HEK293 (cell line): ENCODE results near the gene CD99L2.
A peak's percentile ranks its signal among the peaks of the same experiment; 100 is the strongest.

Experiments used
- CTCF ChIA-PET: fragments of 350-600 bp; formaldehyde crosslinking; extraction: SDS; loops from one replicate; lab custom pipeline; 2021; ENCODE audit warnings: antibody characterized with exemption; lab: Yijun Ruan, JAX
- POLR2A ChIA-PET: fragments of 300-600 bp; formaldehyde crosslinking; extraction: SDS; loops from one replicate; lab custom pipeline; 2020; ENCODE audit warnings: antibody characterized with exemption, inconsistent platforms; lab: Yijun Ruan, JAX
- H3K27ac ChIP-seq: fragments of 200-500 bp; sonication (Bioruptor generic); 2 replicates; pipeline ENCODE4 v1.5.1; 2014; ENCODE audit warnings: low read depth, low read length, control low read depth, inconsistent platforms; ENCODE audit errors: extremely low read depth
- H3K36me3 ChIP-seq, 2 experiments: fragments of 200-500 bp in 1 of 2; sonication (Bioruptor generic) in 1 of 2; 1 replicate in 1 of 2; 2 replicates in 1 of 2; pipeline ENCODE4 v1.5.1; 2014 to 2017; ENCODE audit warnings: inconsistent platforms in 2 of 2, low read length in 2 of 2; ENCODE audit not compliant: control insufficient read depth in 2 of 2, insufficient read depth in 1 of 2
- H3K4me1 ChIP-seq: fragments of 200-500 bp; sonication (Bioruptor generic); 2 replicates; pipeline ENCODE4 v1.5.1; 2014; ENCODE audit warnings: mild to moderate bottlenecking, low read length, inconsistent platforms; ENCODE audit not compliant: control insufficient read depth, insufficient read depth
- H3K4me3 ChIP-seq: 2 replicates; pipeline ENCODE4 v1.5.1; 2011; ENCODE audit warnings: low read depth, mild to moderate bottlenecking, control low read depth, low read length, moderate library complexity
- H3K9me3 ChIP-seq: fragments of 200-500 bp; sonication (Bioruptor generic); 2 replicates; pipeline ENCODE4 v1.5.1; 2014; ENCODE audit warnings: low read depth, low read length, inconsistent platforms; ENCODE audit not compliant: control insufficient read depth, insufficient read depth
- FEZF1 ChIP-seq: fragments of 450-650 bp; formaldehyde crosslinking; IDR thresholded peaks from 2 replicates; pipeline ENCODE4 v1.5.1; 2016; ENCODE audit warnings: missing biosample characterization, missing genetic modification characterization
- GFI1B ChIP-seq: fragments of 450-650 bp; formaldehyde crosslinking; IDR thresholded peaks from 2 replicates; pipeline ENCODE4 v1.5.1; 2016; ENCODE audit warnings: missing biosample characterization, missing genetic modification characterization
- SETDB1 ChIP-seq: IDR thresholded peaks from one replicate; pipeline ENCODE4 v1.6.1; 2017; ENCODE audit warnings: mild to moderate bottlenecking, low read length, moderate library complexity, mixed read lengths; ENCODE audit not compliant: insufficient read length
- ZEB2 ChIP-seq: fragments of 450-650 bp; formaldehyde crosslinking; IDR thresholded peaks from 2 replicates; pipeline ENCODE4 v1.5.1; 2016; ENCODE audit warnings: missing biosample characterization, missing genetic modification characterization
- ZFHX2 ChIP-seq: fragments of 450-650 bp; formaldehyde crosslinking; conservative IDR thresholded peaks from 2 replicates; pipeline ENCODE4 v1.5.1; 2016; ENCODE audit warnings: missing biosample characterization, missing genetic modification characterization
- ZNF132 ChIP-seq: fragments of 450-650 bp; formaldehyde crosslinking; IDR thresholded peaks from 2 replicates; pipeline ENCODE4 v1.5.1; 2017; ENCODE audit warnings: missing biosample characterization, missing genetic modification characterization, borderline replicate concordance
- ZNF138 ChIP-seq: fragments of 450-650 bp; formaldehyde crosslinking; IDR thresholded peaks from 2 replicates; pipeline ENCODE4 v1.5.1; 2016; ENCODE audit warnings: missing biosample characterization, missing genetic modification characterization, borderline replicate concordance
- ZNF266 ChIP-seq: fragments of 450-650 bp; formaldehyde crosslinking; IDR thresholded peaks from 2 replicates; pipeline ENCODE4 v1.5.1; 2016; ENCODE audit warnings: missing biosample characterization, missing genetic modification characterization, low read depth
- ZNF529 ChIP-seq: fragments of 450-650 bp; formaldehyde crosslinking; IDR thresholded peaks from 2 replicates; pipeline ENCODE4 v1.5.1; 2017; ENCODE audit warnings: missing genetic modification characterization, missing biosample characterization; ENCODE audit not compliant: insufficient replicate concordance
- ZNF658 ChIP-seq: fragments of 450-650 bp; formaldehyde crosslinking; IDR thresholded peaks from 2 replicates; pipeline ENCODE4; 2016; ENCODE audit warnings: missing biosample characterization, missing genetic modification characterization
- TF ChIP-seq, protein P1 (sequence below): fragments of 450-650 bp; formaldehyde crosslinking; IDR thresholded peaks from 2 replicates; pipeline ENCODE4 v1.5.1; 2017; ENCODE audit warnings: missing biosample characterization, mild to moderate bottlenecking, missing genetic modification characterization, moderate library complexity
- TF ChIP-seq, protein P2 (sequence below): fragments of 450-650 bp; formaldehyde crosslinking; IDR thresholded peaks from 2 replicates; pipeline ENCODE4 v1.5.1; 2017; ENCODE audit warnings: missing biosample characterization, missing genetic modification characterization
- TF ChIP-seq, protein P3 (sequence below): fragments of 450-650 bp; formaldehyde crosslinking; IDR thresholded peaks from 2 replicates; pipeline ENCODE4 v1.5.1; 2016; ENCODE audit warnings: missing biosample characterization, missing genetic modification characterization

The CD99L2 gene

DNA sequence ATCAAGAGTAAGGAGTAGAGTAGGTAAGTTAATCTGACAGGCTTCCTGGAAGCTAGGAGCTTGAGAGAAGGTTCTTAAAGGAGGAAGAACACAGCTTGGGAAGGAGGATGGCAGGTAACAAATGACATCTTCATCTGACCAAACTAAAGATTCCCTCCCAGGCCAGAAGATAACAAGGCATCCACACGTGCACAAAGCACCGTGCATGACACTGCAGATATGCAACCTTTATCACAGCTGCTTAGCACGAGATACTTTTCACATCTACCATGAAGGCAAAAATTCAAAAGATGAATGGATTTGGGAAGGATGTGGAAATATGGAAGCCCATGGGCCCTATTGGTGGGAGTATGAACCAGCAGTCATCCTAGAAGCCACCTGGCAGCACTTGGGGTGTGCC is 34.3 kb downstream of the CD99L2 start:
- ChIA-PET CTCF (no interaction called here), POLR2A (interaction anchor here (0.7 kb wide), 1 partner anchor 14 kb away, joined by 5 read pairs; no protein-coding TSS in a partner anchor)
- Histone ChIP-seq H3K4me3 (no peak overlapping the region), H3K9me3 (no peaks in the 10 kb centered on the region; the same call in 1 of the 2 replicates), H3K36me3 (peaks cover 0 to 3% of the 10 kb centered on the region in 2 experiments; a peak in 2 of 3 replicates), H3K4me1 (no peaks in the 10 kb centered on the region), H3K27ac (no peak overlapping the region)
- TF ChIP-seq, protein P1, sequence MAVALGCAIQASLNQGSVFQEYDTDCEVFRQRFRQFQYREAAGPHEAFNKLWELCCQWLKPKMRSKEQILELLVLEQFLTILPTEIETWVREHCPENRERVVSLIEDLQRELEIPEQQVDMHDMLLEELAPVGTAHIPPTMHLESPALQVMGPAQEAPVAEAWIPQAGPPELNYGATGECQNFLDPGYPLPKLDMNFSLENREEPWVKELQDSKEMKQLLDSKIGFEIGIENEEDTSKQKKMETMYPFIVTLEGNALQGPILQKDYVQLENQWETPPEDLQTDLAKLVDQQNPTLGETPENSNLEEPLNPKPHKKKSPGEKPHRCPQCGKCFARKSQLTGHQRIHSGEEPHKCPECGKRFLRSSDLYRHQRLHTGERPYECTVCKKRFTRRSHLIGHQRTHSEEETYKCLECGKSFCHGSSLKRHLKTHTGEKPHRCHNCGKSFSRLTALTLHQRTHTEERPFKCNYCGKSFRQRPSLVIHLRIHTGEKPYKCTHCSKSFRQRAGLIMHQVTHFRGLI, result no peak
- TF ChIP-seq ZNF132 (tag by site-specific recombination) (no peak), ZNF138 (no peak)
- TF ChIP-seq, protein P2, sequence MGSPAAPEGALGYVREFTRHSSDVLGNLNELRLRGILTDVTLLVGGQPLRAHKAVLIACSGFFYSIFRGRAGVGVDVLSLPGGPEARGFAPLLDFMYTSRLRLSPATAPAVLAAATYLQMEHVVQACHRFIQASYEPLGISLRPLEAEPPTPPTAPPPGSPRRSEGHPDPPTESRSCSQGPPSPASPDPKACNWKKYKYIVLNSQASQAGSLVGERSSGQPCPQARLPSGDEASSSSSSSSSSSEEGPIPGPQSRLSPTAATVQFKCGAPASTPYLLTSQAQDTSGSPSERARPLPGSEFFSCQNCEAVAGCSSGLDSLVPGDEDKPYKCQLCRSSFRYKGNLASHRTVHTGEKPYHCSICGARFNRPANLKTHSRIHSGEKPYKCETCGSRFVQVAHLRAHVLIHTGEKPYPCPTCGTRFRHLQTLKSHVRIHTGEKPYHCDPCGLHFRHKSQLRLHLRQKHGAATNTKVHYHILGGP, result no peak

DNA sequence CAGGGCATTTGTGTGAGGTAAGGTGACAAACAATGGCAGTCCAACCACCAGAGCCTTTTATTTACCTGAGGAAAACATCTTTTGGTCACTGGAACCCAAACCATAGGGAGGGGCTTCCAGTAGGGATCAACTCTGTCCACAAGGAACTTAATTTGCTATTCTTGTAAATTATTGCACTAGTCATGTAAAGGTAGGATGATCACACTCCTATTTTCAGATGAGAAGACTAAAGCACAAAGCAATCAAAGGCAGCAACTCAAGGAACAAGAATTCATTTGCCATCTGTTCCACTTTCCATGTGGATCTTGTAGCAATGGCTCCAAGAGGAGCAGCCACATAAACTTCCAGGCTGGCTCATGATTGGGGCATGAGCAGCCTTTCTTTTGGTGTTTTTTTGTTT is 35.3 kb downstream of the CD99L2 start:
- ChIA-PET CTCF (no interaction called here), POLR2A (no interaction called here)
- TF ChIP-seq ZNF266, result no peak
- TF ChIP-seq, protein P3, sequence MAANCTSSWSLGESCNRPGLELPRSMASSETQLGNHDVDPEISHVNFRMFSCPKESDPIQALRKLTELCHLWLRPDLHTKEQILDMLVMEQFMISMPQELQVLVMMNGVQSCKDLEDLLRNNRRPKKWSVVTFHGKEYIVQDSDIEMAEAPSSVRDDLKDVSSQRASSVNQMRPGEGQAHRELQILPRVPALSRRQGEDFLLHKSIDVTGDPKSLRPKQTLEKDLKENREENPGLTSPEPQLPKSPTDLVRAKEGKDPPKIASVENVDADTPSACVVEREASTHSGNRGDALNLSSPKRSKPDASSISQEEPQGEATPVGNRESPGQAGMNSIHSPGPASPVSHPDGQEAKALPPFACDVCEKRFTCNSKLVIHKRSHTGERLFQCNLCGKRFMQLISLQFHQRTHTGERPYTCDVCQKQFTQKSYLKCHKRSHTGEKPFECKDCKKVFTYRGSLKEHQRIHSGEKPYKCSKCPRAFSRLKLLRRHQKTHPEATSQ (tag by site-specific recombination), result no peak
- TF ChIP-seq FEZF1 (tag by site-specific recombination), result no peak
- no peak for TF ChIP-seq ZEB2 (tag by site-specific recombination)
- peaks cover 0 to 3% of the 10 kb centered on the region in 2 experiments; a peak in 2 of 3 replicates for H3K36me3 ChIP-seq
- no peak overlapping the region for H3K27ac ChIP-seq
- no peaks in the 10 kb centered on the region; the same call in 1 of the 2 replicates for H3K9me3 ChIP-seq
- H3K4me3 ChIP-seq, result no peak overlapping the region
- H3K4me1 ChIP-seq, result no peaks in the 10 kb centered on the region

DNA sequence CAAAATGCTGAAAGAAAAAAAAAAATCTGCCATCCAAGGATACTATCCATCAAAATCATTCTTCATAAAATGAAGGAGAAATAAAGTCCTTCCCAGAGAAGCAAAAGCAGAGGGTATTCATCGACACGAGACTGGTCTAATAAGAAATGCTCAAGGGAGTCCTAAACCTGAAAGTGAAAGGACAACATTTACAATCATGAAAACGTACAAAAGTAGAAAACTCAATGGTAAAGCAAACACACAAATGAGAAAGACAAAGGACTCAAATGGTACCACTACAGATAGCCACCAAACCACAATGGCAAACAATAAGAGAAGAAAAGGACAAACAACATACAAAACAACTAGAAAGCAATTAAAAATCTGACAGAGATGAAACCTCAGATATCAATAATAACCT is 41.0 kb downstream of the CD99L2 start:
- TF ChIP-seq ZNF529 (tag by site-specific recombination) (no peak), GFI1B (no peak), ZFHX2 (no peak)
- H3K9me3 ChIP-seq, result no peaks in the 10 kb centered on the region; the same call in 1 of the 2 replicates
- no peaks in the 10 kb centered on the region for H3K4me1 ChIP-seq
- no peak overlapping the region for H3K27ac ChIP-seq
- no peak overlapping the region for H3K4me3 ChIP-seq
- H3K36me3 ChIP-seq, result no peaks in the 10 kb centered on the region
- ChIA-PET CTCF (no interaction called here), POLR2A (no interaction called here)

DNA sequence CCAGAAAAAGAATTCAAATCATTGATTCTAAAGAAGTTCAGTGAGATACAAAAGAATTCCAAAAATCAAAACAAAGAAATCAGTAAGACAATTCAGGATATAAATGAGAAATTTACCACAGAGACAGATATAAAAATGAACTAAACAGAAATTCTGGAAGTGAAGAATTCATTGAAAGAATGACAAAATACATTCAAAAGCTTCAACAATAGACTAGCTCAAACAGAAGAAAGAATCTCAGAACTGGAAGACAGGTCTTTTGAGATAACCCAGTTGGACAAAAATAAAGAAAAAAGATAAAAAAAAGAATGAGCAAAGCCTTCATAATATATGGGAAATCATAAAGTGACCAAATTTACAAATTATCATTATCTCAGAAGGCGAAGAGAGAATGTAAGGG is 41.7 kb downstream of the CD99L2 start:
- peak; percentile 63 for TF ChIP-seq SETDB1
- TF ChIP-seq ZNF658, result no peak
- ChIA-PET CTCF (no interaction called here), POLR2A (no interaction called here)
- no peak overlapping the region for H3K4me3 ChIP-seq
- no peak overlapping the region for H3K27ac ChIP-seq
- H3K36me3 ChIP-seq, result no peaks in the 10 kb centered on the region
- H3K9me3 ChIP-seq, result no peaks in the 10 kb centered on the region; the same call in 1 of the 2 replicates
- no peaks in the 10 kb centered on the region for H3K4me1 ChIP-seq
